MM.1S (cell line): ENCODE results near the gene EFCAB6.

Source experiments
- EZH2phosphoT487 ChIP-seq: fragments of 300-600 bp; sonication (generic); IDR thresholded peaks from 2 replicates; pipeline ENCODE4 v1.6.1; 2018; ENCODE audit warnings: antibody characterized with exemption, low read length
- TF ChIP-seq, protein P1 (sequence below): fragments of 300-600 bp; sonication (generic); IDR thresholded peaks from 2 replicates; pipeline ENCODE4 v1.5.1; 2016; ENCODE audit warnings: antibody characterized with exemption, low read length, mixed read lengths

DNA sequence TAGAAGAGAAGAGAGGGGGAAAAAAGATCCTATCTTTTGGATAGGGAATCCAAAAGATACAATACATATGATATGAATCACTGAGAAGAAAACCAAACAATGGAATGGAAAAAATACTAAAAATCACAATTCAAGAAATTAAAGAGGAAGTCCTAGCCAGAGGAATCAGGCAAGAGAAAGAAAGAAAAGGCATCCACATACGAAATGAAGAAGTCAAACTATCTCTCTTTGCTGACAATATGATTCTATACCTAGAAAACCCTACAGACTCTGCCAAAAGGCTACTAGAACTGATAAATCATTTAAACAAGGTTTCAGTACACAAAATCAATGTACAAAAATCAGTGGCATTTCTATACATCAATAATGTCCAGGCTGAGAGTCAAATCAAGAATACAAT lies 91.4 kb downstream of the EFCAB6 start:
- TF ChIP-seq, protein P1, sequence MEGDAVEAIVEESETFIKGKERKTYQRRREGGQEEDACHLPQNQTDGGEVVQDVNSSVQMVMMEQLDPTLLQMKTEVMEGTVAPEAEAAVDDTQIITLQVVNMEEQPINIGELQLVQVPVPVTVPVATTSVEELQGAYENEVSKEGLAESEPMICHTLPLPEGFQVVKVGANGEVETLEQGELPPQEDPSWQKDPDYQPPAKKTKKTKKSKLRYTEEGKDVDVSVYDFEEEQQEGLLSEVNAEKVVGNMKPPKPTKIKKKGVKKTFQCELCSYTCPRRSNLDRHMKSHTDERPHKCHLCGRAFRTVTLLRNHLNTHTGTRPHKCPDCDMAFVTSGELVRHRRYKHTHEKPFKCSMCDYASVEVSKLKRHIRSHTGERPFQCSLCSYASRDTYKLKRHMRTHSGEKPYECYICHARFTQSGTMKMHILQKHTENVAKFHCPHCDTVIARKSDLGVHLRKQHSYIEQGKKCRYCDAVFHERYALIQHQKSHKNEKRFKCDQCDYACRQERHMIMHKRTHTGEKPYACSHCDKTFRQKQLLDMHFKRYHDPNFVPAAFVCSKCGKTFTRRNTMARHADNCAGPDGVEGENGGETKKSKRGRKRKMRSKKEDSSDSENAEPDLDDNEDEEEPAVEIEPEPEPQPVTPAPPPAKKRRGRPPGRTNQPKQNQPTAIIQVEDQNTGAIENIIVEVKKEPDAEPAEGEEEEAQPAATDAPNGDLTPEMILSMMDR, result no peak
- TF ChIP-seq EZH2phosphoT487, result no peak
